ENCODE data around the gene IDH1.
"Not testable (repeated sequence)": the region's sequence is repeated elsewhere in the genome, so short reads cannot be mapped to it uniquely, and the experiment has no call there.

IDH1 gene

DNA sequence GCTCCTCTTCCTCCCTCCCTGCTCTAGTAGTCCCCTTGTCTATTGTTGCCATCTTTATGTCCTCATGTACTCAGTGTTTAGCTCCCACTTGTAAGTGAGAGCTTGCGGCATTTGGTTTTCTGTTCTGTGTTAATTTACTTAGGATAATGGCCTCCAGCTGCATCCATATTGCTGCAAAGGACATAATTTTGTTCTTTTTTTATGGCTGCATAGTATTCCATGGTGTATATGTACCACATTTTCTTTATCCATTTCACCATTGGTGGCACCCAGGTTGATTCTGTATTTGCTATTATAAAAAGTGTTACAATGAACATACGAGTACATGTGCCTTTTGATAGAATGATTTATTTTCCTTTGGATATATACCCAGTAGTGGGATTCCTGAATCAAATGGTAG lies 23.7 kb upstream of the IDH1 start:
- TF ChIP-seq ELF4 (IDR thresholded peaks at IDR 0.05) (no peak), ZNF384 (IDR thresholded peaks at IDR 0.05) (no peak), SP1 (IDR thresholded peaks at IDR 0.05) (no peak)
- no peak for DNase-seq (ENCODE audit: extremely low spot score)
- CTCF ChIA-PET, result no interaction called here
- POLR2A ChIA-PET, result no interaction called here

DNA sequence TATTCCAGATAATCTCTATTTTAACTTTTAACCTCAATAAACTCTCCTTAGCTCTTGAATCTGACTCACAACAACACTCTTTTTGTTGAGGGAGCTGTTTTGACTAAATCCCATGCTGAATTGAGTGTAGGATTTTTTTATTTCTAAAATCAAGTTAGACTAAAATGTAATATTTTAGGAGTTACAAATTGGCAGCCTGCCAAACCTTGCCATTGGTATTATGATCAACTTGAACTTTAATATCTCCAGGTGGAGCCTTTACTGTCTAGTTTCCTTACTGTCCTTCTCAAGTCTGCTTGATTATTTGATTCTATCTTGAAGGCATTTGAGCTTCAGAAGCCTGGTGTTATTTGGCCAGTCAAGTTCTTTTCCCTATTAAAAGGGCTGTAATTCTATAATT lies 19.9 kb upstream of the IDH1 start:
- ChIA-PET POLR2A (no interaction called here), CTCF (no interaction called here)
- no peak for TF ChIP-seq SP1 (IDR thresholded peaks at IDR 0.05)
- no peak for TF ChIP-seq FOXK2 (IDR thresholded peaks at IDR 0.05)
- TF ChIP-seq ARNT (IDR thresholded peaks at IDR 0.05), result no peak
- TF ChIP-seq LEF1 (IDR thresholded peaks at IDR 0.05; ENCODE audit: borderline replicate concordance), result no peak
- TF ChIP-seq L3MBTL2 (conservative IDR thresholded peaks at IDR 0.05), result no peak
- TF ChIP-seq NFRKB (IDR thresholded peaks at IDR 0.05), result no peak
- DNase-seq (ENCODE audit: extremely low spot score), result no peak

DNA sequence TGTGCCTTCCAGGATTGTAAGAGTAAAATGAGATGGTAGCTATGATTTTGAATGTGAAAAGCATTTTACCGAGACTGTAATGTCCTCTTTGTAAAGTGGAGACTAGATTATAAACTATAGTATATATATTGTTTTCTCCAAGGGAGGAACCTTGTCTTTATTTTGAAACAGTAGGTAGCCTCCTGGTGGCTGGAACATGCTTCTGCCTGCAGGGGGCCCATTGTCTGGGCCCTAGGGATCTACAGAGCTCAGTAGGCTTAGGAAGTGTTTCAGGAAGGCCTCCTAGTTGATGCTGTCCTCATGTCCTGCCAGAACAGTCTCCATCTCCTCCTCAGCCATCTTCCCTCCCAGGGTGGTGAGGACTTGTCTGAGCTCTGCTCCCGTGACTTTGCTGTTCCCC lies 14.2 kb upstream of the IDH1 start:
- TF ChIP-seq FOXM1 (IDR thresholded peaks at IDR 0.05; ENCODE audit: borderline replicate concordance), result no peak
- no peak for TF ChIP-seq SUZ12 (IDR thresholded peaks at IDR 0.05)
- TF ChIP-seq L3MBTL2 (conservative IDR thresholded peaks at IDR 0.05), result no peak
- TF ChIP-seq, protein P1, sequence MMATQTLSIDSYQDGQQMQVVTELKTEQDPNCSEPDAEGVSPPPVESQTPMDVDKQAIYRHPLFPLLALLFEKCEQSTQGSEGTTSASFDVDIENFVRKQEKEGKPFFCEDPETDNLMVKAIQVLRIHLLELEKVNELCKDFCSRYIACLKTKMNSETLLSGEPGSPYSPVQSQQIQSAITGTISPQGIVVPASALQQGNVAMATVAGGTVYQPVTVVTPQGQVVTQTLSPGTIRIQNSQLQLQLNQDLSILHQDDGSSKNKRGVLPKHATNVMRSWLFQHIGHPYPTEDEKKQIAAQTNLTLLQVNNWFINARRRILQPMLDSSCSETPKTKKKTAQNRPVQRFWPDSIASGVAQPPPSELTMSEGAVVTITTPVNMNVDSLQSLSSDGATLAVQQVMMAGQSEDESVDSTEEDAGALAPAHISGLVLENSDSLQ (IDR thresholded peaks at IDR 0.05), result no peak
- TF ChIP-seq FOXK2 (IDR thresholded peaks at IDR 0.05), result no peak
- no peak for TF ChIP-seq HDGF (IDR thresholded peaks at IDR 0.05; ENCODE audit: borderline replicate concordance)
- no peak for TF ChIP-seq FOXA1 (IDR thresholded peaks at IDR 0.05)
- no peak for TF ChIP-seq ELF4 (IDR thresholded peaks at IDR 0.05)
- TF ChIP-seq BHLHE40 (IDR thresholded peaks at IDR 0.05; ENCODE audit: borderline replicate concordance), result no peak
- TF ChIP-seq ZNF384 (IDR thresholded peaks at IDR 0.05), result no peak
- no peak for TF ChIP-seq CTBP1 (IDR thresholded peaks at IDR 0.05; ENCODE audit: borderline replicate concordance)

DNA sequence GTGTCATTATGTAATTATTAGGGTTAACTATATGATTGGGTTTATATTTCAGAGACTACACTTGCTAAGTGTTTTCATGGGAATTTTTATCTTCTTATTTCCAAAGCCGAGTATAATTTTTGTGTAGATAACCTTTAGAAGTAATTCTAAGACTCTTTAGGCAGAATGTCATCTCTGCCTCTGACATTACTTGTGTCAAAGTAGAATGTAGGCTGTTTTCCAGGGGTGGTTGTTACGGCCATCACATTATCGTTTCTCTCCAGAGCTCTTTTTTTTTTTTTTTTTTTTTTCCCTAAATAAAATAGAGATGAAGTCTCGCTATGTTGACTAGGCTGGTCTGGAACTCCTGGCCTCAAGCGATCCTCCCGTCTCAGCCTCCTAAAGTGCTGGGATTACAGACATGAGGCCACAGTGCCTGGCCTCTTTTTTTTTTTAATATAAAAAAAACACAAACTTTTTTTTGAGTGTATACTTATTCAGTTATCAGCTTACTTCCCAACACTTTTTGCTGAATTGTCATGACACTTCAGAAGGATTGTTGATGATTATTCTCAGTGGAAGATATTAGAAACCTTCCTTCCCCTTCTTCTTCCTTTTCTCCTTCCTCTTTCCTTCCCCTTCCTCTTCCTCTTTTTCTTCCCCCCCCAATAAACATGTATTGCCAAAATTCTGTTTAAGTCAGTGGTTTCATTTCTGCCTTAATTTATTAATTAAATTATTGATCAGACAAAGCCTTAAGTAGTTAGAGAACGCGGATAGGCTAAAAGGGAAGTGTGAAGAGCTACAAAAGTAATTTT lies 13.5 kb upstream of the IDH1 start:
- TF ChIP-seq LEF1 (IDR thresholded peaks at IDR 0.05; ENCODE audit: borderline replicate concordance), result no peak
- no peak for TF ChIP-seq BHLHE40 (IDR thresholded peaks at IDR 0.05; ENCODE audit: borderline replicate concordance)
- TF ChIP-seq NFRKB (IDR thresholded peaks at IDR 0.05), result no peak
- TF ChIP-seq, protein P1 (IDR thresholded peaks at IDR 0.05), result no peak
- TF ChIP-seq ARNT (IDR thresholded peaks at IDR 0.05), result no peak
- TF ChIP-seq L3MBTL2 (conservative IDR thresholded peaks at IDR 0.05), result no peak
- no peak for TF ChIP-seq TARDBP (IDR thresholded peaks at IDR 0.05)
- CTCF ChIA-PET, result interaction anchor here (0.7 to 1.4 kb wide), 2 partner anchors 13 to 526 kb away, joined by 3 to 5 read pairs; partner anchors contain the start of gene IDH1
- no peak for DNase-seq (ENCODE audit: extremely low spot score)
- POLR2A ChIA-PET, result no interaction called here

More for the DNA sequence above, 14.2 kb upstream of the IDH1 start:
- DNase-seq (ENCODE audit: extremely low spot score), result no peak
- CTCF ChIA-PET, result interaction anchor here (0.6 to 1.4 kb wide), 4 partner anchors 14 to 1755 kb away, joined by 3 to 5 read pairs (median 4); partner anchors contain the start of gene IDH1
- POLR2A ChIA-PET, result no interaction called here

DNA sequence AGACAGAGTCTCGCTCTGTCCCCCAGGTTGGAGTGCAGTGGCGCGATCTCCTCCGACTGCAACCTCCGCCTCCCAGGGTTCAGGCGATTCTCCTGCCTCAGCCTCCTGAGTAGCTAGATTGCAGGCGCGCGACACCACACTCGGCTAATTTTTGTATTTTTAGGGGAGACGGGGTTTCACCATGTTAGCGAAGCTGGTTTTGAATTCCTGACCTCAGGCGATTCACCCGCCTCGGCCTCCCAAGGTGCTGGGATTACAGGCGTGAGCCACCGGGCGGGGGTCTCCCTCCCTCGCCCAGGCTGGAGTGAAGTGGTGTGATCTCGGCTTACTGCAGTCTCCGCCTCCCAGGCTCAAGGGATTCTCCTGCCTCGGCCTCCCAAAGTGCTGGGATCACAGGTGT lies 12.7 kb upstream of the IDH1 start:
- CTCF ChIA-PET; POLR2A ChIA-PET; DNase-seq (ENCODE audit: extremely low spot score): not testable (repeated sequence)

DNA sequence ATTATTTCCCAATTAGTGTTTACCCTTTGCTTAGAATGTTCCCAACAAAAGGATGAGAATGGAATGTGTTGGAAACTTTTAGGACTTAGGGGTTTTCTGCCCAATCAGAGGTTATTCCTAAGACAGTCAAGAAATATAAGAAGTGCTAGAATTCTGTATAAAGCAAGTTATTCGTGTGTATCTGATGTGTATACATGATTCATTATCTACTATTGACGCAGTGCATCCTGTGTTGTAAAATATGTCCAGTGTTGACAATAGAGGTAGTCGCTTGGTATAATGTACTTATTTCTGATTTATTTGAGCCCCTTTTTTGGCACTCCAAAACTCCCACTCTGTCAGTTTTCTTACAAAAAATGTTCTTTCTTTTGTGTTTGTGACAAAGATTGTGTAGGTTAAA lies 12.1 kb upstream of the IDH1 start:
- DNase-seq (ENCODE audit: extremely low spot score), result no peak
- POLR2A ChIA-PET, result interaction anchor here (2.7 kb wide), 1 partner anchor 12 kb away, joined by 20 read pairs; the partner anchor contains the start of gene IDH1
- CTCF ChIA-PET, result interaction anchor here (0.6 to 1.2 kb wide), 2 partner anchors 91 to 446 kb away, joined by 3 to 4 read pairs; no protein-coding TSS in a partner anchor
- TF ChIP-seq FOXK2 (IDR thresholded peaks at IDR 0.05), result no peak
- TF ChIP-seq SP1 (IDR thresholded peaks at IDR 0.05), result no peak
- TF ChIP-seq FOXM1 (IDR thresholded peaks at IDR 0.05; ENCODE audit: borderline replicate concordance), result no peak
- no peak for TF ChIP-seq LEF1 (IDR thresholded peaks at IDR 0.05; ENCODE audit: borderline replicate concordance)
- no peak for TF ChIP-seq ZNF384 (IDR thresholded peaks at IDR 0.05)
- TF ChIP-seq HDGF (IDR thresholded peaks at IDR 0.05; ENCODE audit: borderline replicate concordance), result no peak
- TF ChIP-seq CTBP1 (IDR thresholded peaks at IDR 0.05; ENCODE audit: borderline replicate concordance), result no peak
- TF ChIP-seq ARNT (IDR thresholded peaks at IDR 0.05), result no peak
- TF ChIP-seq FOXA1 (IDR thresholded peaks at IDR 0.05), result no peak
- TF ChIP-seq NFRKB (IDR thresholded peaks at IDR 0.05), result no peak
- TF ChIP-seq TARDBP (IDR thresholded peaks at IDR 0.05), result no peak
- TF ChIP-seq BHLHE40 (IDR thresholded peaks at IDR 0.05; ENCODE audit: borderline replicate concordance), result no peak
- no peak for TF ChIP-seq L3MBTL2 (conservative IDR thresholded peaks at IDR 0.05)
- TF ChIP-seq, protein P1 (IDR thresholded peaks at IDR 0.05), result no peak
- TF ChIP-seq SUZ12 (IDR thresholded peaks at IDR 0.05), result no peak
- TF ChIP-seq ELF4 (IDR thresholded peaks at IDR 0.05), result no peak

DNA sequence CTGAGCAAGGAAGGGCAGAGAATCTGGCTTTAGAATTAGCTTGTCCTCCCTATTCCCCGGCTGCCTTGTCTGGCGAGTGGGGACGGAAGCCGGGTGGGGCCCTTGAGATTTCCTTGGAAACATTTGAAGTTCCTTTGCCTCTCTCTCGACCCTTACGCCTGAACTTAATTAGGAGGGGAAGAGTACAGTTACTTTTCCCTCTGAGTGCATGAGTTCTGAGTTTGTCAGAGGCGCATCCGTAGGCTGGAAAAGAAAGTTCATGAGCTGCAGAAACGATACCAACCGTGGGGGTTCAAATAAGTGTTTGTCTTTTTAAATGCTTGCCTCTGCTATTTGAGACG lies 11.7 kb upstream of the IDH1 start:
- ChIA-PET CTCF (interaction anchor here (0.6 to 1.2 kb wide), 2 partner anchors 91 to 446 kb away, joined by 3 to 4 read pairs; no protein-coding TSS in a partner anchor), POLR2A (interaction anchor here (1.1 to 2.7 kb wide), 2 partner anchors 12 to 165 kb away, joined by 3 to 20 read pairs; partner anchors contain the start of gene IDH1)
- DNase-seq (ENCODE audit: extremely low spot score), result no peak
- TF ChIP-seq ARNT (IDR thresholded peaks at IDR 0.05) (no peak), ZNF384 (IDR thresholded peaks at IDR 0.05) (no peak), FOXA1 (IDR thresholded peaks at IDR 0.05) (no peak), FOXK2 (IDR thresholded peaks at IDR 0.05) (no peak), SUZ12 (IDR thresholded peaks at IDR 0.05) (no peak), HDGF (IDR thresholded peaks at IDR 0.05; ENCODE audit: borderline replicate concordance) (no peak), L3MBTL2 (conservative IDR thresholded peaks at IDR 0.05) (no peak), SP1 (IDR thresholded peaks at IDR 0.05) (no peak), CTBP1 (IDR thresholded peaks at IDR 0.05; ENCODE audit: borderline replicate concordance) (no peak), TARDBP (IDR thresholded peaks at IDR 0.05) (no peak), NFRKB (IDR thresholded peaks at IDR 0.05) (no peak), FOXM1 (IDR thresholded peaks at IDR 0.05; ENCODE audit: borderline replicate concordance) (no peak), ELF4 (IDR thresholded peaks at IDR 0.05) (no peak), BHLHE40 (IDR thresholded peaks at IDR 0.05; ENCODE audit: borderline replicate concordance) (no peak)
- TF ChIP-seq, protein P1 (IDR thresholded peaks at IDR 0.05), result no peak
